HepG2 (cell line): Measurements from ENCODE around the gene CLTA. TPM values are rescaled to one million over a fixed set of nuclear protein-coding genes. Genes with fewer than 3 reads are reported as not detected.

ENCODE experiments used
- FOXO1 ChIP-seq: sonication (generic); formaldehyde crosslinking; IDR thresholded peaks from 2 replicates; pipeline ENCODE4 v1.4.0; 2020; ENCODE audit warnings: missing genetic modification reagents
- GATA4 ChIP-seq: sonication (generic); IDR thresholded peaks from 2 replicates; pipeline ENCODE4 v1.6.1; 2016; ENCODE audit warnings: antibody characterized with exemption, low read depth, borderline replicate concordance
- HHEX ChIP-seq: IDR thresholded peaks from 2 replicates; pipeline ENCODE4 v1.6.1; 2016; ENCODE audit warnings: control low read depth
- HOXA3 ChIP-seq: sonication (generic); formaldehyde crosslinking; IDR thresholded peaks from 2 replicates; pipeline ENCODE4 v1.5.0; 2020; ENCODE audit warnings: missing genetic modification reagents
- HOXA5 ChIP-seq: sonication (generic); formaldehyde crosslinking; IDR thresholded peaks from 2 replicates; pipeline ENCODE4 v1.4.0; 2020; ENCODE audit warnings: missing genetic modification reagents
- SIN3B ChIP-seq: fragments of 150-350 bp; IDR thresholded peaks from 2 replicates; pipeline ENCODE4 v1.6.1; 2014; ENCODE audit warnings: low read length
- SRSF4 ChIP-seq: fragments of 200-400 bp; formaldehyde crosslinking; IDR thresholded peaks from one replicate; pipeline ENCODE4 v1.6.1; 2018; ENCODE audit warnings: mild to moderate bottlenecking, low read depth, low read length, moderate library complexity; ENCODE audit not compliant: poor library complexity, severe bottlenecking
- ZNF556 ChIP-seq: sonication (generic); formaldehyde crosslinking; IDR thresholded peaks from 2 replicates; pipeline ENCODE4 v1.4.0; 2020; ENCODE audit warnings: mild to moderate bottlenecking, missing genetic modification reagents, borderline replicate concordance
- polyA plus RNA-seq, 8 experiments: library from polyadenylated mRNA; depleted of rRNA in 3 of 8; stranded (reverse) in 7 of 8; unstranded in 1 of 8; fragments of >200 nt; fragmentation: Illumina TruSeq in 4 of 8; extraction: Trizol in 4 of 8; gene quantifications; 2 replicates each; pipeline versions ENCODE4 v1.2.1 to v1.2.3, GENCODE V29; 2011 to 2016; ENCODE audit warnings: low read depth in 4 of 8, missing spikeins in 1 of 8, mixed read lengths in 1 of 8; ENCODE audit not compliant: insufficient read depth in 1 of 8
- total RNA-seq, 5 experiments: library from RNA; depleted of rRNA; stranded (reverse); fragments of >200 nt; fragmentation: Illumina TruSeq; extraction: Trizol; gene quantifications; 2 replicates each; pipeline ENCODE4 v1.2.3, GENCODE V29; 2016; ENCODE audit warnings: low read depth in 1 of 5
- TF ChIP-seq, protein P1 (sequence below), 2 experiments: sonication (generic) in 1 of 2; formaldehyde crosslinking in 1 of 2; IDR thresholded peaks; 2 replicates each; pipeline versions ENCODE4 v1.6.1 to v1.9.0; 2014 to 2022; ENCODE audit warnings: antibody characterized with exemption in 1 of 2, borderline replicate concordance in 1 of 2, inconsistent platforms in 1 of 2, low read depth in 1 of 2, missing genetic modification reagents in 1 of 2
- TF ChIP-seq, protein P2 (sequence below): sonication (generic); formaldehyde crosslinking; IDR thresholded peaks from 2 replicates; pipeline ENCODE4 v1.4.0; 2020; ENCODE audit warnings: missing genetic modification reagents, borderline replicate concordance
- TF ChIP-seq, protein P3 (sequence below): sonication (generic); formaldehyde crosslinking; IDR thresholded peaks from 2 replicates; pipeline ENCODE4 v1.9.0; 2021; ENCODE audit warnings: missing genetic modification reagents, borderline replicate concordance

Gene CLTA
- total and polyA plus RNA-seq, 2 of the 13 experiments (the other 11 are each of a cell fraction or from before 2014, with no cell fraction given) = 143 to 222 TPM

DNA sequence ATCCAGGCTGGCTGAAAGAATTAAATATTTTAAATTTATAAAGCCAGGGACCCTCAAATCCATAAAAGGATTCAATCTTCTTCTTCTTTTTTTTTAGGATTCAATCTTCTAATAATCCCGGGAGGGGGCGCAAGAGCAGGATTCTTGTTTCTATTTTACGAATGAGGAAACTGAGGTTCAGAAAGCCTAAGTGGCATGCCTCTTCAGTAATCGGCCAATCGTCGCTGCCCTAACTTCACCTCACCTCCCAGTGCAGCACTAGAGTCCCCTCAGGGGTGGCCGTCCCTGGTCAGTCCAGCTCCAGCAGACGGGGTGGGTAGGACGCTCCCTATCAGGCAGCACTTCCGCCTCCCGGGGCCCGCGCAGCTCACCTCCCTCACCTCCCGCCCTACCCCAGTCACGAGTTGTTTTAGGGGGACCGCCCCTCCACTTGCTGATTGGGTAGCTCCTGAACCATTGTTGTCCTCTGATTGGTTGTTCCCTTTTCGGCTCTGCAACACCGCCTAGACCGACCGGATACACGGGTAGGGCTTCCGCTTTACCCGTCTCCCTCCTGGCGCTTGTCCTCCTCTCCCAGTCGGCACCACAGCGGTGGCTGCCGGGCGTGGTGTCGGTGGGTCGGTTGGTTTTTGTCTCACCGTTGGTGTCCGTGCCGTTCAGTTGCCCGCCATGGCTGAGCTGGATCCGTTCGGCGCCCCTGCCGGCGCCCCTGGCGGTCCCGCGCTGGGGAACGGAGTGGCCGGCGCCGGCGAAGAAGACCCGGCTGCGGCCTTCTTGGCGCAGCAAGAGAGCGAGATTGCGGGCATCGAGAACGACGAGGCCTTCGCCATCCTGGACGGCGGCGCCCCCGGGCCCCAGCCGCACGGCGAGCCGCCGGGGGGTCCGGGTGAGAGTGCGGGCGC lies at the start of gene CLTA (continued):
- TF ChIP-seq, protein P1, sequence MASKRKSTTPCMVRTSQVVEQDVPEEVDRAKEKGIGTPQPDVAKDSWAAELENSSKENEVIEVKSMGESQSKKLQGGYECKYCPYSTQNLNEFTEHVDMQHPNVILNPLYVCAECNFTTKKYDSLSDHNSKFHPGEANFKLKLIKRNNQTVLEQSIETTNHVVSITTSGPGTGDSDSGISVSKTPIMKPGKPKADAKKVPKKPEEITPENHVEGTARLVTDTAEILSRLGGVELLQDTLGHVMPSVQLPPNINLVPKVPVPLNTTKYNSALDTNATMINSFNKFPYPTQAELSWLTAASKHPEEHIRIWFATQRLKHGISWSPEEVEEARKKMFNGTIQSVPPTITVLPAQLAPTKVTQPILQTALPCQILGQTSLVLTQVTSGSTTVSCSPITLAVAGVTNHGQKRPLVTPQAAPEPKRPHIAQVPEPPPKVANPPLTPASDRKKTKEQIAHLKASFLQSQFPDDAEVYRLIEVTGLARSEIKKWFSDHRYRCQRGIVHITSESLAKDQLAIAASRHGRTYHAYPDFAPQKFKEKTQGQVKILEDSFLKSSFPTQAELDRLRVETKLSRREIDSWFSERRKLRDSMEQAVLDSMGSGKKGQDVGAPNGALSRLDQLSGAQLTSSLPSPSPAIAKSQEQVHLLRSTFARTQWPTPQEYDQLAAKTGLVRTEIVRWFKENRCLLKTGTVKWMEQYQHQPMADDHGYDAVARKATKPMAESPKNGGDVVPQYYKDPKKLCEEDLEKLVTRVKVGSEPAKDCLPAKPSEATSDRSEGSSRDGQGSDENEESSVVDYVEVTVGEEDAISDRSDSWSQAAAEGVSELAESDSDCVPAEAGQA (IDR thresholded peaks at IDR 0.05; ENCODE audit: low read depth) = no peak
- TF ChIP-seq, protein P1 (CRISPR knock-in tag; IDR thresholded peaks at IDR 0.05; ENCODE audit: borderline replicate concordance) = peak; percentile 91; the same call in 1 of the 2 replicates
- TF ChIP-seq, protein P2, sequence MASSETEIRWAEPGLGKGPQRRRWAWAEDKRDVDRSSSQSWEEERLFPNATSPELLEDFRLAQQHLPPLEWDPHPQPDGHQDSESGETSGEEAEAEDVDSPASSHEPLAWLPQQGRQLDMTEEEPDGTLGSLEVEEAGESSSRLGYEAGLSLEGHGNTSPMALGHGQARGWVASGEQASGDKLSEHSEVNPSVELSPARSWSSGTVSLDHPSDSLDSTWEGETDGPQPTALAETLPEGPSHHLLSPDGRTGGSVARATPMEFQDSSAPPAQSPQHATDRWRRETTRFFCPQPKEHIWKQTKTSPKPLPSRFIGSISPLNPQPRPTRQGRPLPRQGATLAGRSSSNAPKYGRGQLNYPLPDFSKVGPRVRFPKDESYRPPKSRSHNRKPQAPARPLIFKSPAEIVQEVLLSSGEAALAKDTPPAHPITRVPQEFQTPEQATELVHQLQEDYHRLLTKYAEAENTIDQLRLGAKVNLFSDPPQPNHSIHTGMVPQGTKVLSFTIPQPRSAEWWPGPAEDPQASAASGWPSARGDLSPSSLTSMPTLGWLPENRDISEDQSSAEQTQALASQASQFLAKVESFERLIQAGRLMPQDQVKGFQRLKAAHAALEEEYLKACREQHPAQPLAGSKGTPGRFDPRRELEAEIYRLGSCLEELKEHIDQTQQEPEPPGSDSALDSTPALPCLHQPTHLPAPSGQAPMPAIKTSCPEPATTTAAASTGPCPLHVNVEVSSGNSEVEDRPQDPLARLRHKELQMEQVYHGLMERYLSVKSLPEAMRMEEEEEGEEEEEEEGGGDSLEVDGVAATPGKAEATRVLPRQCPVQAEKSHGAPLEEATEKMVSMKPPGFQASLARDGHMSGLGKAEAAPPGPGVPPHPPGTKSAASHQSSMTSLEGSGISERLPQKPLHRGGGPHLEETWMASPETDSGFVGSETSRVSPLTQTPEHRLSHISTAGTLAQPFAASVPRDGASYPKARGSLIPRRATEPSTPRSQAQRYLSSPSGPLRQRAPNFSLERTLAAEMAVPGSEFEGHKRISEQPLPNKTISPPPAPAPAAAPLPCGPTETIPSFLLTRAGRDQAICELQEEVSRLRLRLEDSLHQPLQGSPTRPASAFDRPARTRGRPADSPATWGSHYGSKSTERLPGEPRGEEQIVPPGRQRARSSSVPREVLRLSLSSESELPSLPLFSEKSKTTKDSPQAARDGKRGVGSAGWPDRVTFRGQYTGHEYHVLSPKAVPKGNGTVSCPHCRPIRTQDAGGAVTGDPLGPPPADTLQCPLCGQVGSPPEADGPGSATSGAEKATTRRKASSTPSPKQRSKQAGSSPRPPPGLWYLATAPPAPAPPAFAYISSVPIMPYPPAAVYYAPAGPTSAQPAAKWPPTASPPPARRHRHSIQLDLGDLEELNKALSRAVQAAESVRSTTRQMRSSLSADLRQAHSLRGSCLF (CRISPR knock-in tag) = no peak
- TF ChIP-seq, protein P3, sequence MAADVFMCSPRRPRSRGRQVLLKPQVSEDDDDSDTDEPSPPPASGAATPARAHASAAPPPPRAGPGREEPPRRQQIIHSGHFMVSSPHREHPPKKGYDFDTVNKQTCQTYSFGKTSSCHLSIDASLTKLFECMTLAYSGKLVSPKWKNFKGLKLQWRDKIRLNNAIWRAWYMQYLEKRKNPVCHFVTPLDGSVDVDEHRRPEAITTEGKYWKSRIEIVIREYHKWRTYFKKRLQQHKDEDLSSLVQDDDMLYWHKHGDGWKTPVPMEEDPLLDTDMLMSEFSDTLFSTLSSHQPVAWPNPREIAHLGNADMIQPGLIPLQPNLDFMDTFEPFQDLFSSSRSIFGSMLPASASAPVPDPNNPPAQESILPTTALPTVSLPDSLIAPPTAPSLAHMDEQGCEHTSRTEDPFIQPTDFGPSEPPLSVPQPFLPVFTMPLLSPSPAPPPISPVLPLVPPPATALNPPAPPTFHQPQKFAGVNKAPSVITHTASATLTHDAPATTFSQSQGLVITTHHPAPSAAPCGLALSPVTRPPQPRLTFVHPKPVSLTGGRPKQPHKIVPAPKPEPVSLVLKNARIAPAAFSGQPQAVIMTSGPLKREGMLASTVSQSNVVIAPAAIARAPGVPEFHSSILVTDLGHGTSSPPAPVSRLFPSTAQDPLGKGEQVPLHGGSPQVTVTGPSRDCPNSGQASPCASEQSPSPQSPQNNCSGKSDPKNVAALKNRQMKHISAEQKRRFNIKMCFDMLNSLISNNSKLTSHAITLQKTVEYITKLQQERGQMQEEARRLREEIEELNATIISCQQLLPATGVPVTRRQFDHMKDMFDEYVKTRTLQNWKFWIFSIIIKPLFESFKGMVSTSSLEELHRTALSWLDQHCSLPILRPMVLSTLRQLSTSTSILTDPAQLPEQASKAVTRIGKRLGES = 0 out of 2 replicates have a peak, but pooled peaks have one; percentile 17
- TF ChIP-seq GATA4 = peak; percentile 56; the same call in 1 of the 2 replicates
- TF ChIP-seq HOXA3 (CRISPR knock-in tag) = peak; percentile 69
- TF ChIP-seq ZNF556 (CRISPR knock-in tag) = 0 out of 2 replicates have a peak, but pooled peaks have one; percentile 81
- no peak for TF ChIP-seq SIN3B
- no peak for TF ChIP-seq SRSF4
- no peak for TF ChIP-seq HHEX (CRISPR knock-in tag)
- peak; percentile 85 for TF ChIP-seq HOXA5 (CRISPR knock-in tag)
- TF ChIP-seq FOXO1 (CRISPR knock-in tag) = peak; percentile 32
